Peyer's patch (tissue), 4 donors: Measurements from ENCODE around the gene TRHDE.
"Not testable (repeated sequence)": the region's sequence is repeated elsewhere in the genome, so short reads cannot be mapped to it uniquely, and the experiment has no call there.

Experiments
- CTCF ChIP-seq, 6 experiments: fragments of 450-650 bp in 4 of 6; fragments of 200-600 bp in 2 of 6; sonication (generic) in 1 of 6; IDR thresholded peaks; one replicate each; pipeline ENCODE4 v1.5.1; 2017 to 2019; ENCODE audit warnings: antibody characterized with exemption in 6 of 6, mild to moderate bottlenecking in 3 of 6, moderate library complexity in 1 of 6
- POLR2A ChIP-seq, 2 donors: fragments of 450-650 bp; IDR thresholded peaks; one replicate each; pipeline ENCODE4 v1.5.1; 2017; ENCODE audit warnings: antibody characterized with exemption in 2 of 2, mild to moderate bottlenecking in 2 of 2, moderate library complexity in 2 of 2

GRCh38 chr12:72712025-72712424, 439.9 kb downstream of the TRHDE start:
- not testable (repeated sequence) for TF ChIP-seq POLR2A, CTCF (IDR thresholded peaks at IDR 0.05)
